ENCODE data around the gene TIE1. TPM values are rescaled to one million over a fixed set of nuclear protein-coding genes. Genes with fewer than 3 reads are reported as not detected.

TIE1 gene
- total RNA-seq, 6 experiments from 2014 or later = 0.33 to 1.2 (median 0.54) TPM; not detected in 1

DNA sequence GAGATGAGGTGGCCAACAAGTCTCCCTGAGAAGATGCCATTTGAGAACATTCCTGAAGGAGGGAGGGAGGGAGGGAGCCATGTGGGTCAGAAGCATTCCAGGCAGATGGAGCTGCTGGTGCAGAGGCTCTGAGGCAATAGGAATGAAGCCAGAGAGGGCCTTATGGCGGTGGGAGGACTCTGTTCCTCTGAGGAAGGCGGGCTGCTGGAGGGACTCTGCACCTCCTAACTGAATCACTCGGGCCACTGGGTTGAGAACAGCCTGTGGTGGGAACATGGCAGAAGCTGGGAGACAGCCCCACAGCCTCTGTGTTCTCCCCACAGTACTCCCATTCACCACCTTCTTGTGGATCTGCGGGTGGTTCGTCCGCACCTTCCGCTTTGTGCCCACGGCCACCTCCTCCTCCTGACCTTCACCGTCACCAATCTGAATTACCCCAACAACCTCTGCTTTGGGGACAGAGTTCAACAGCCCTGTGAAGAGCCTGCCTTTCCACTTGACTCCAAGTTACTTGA, 33.4 kb upstream of the TIE1 start:
- DNase-seq = peak; percentile 63
- Mint-ChIP-seq H3K9me3 (peaks cover 15% of the 10 kb centered on the region), H3K36me3 (ENCODE audit: low read depth) (peaks cover 12% of the 10 kb centered on the region; the same call in 1 of the 2 replicates), H3K4me1 (ENCODE audit: low read depth) (peaks cover 11% of the 10 kb centered on the region), H3K27ac (no peak overlapping the region), H3K4me3 (no peak overlapping the region), H3K27me3 (ENCODE audit: insufficient read depth) (peaks cover 13% of the 10 kb centered on the region)
- TF ChIP-seq, protein P1, sequence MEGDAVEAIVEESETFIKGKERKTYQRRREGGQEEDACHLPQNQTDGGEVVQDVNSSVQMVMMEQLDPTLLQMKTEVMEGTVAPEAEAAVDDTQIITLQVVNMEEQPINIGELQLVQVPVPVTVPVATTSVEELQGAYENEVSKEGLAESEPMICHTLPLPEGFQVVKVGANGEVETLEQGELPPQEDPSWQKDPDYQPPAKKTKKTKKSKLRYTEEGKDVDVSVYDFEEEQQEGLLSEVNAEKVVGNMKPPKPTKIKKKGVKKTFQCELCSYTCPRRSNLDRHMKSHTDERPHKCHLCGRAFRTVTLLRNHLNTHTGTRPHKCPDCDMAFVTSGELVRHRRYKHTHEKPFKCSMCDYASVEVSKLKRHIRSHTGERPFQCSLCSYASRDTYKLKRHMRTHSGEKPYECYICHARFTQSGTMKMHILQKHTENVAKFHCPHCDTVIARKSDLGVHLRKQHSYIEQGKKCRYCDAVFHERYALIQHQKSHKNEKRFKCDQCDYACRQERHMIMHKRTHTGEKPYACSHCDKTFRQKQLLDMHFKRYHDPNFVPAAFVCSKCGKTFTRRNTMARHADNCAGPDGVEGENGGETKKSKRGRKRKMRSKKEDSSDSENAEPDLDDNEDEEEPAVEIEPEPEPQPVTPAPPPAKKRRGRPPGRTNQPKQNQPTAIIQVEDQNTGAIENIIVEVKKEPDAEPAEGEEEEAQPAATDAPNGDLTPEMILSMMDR (IDR thresholded peaks at IDR 0.05) = no peak

DNA sequence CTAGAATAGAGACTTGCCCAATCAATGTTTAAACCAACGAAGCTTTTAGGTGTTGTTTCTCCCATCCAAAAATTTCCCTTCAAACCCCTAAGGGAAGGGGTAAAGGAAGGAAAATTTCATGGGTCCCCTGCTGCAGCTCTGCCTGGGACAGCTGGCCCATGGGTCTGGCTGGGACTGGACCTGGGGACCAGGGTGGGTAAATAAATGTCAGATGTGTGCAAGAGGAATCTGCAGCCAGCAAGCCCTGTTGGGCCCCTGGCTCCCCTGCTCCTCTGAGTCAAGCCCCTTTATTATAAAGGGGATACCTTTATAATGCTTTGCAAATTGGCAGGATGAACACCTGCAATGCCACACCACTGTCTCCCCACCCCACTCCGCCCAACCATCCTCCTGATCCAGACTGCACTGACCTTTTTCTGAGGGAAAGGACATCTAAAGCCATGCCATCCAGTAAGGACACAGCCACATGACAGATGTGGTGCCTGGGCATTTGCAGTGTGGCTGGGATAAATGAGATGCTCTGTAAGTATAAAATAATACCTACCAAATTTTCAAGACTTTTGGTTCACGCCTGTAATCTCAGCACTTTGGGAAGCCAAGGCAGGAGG, 32.9 kb upstream of the TIE1 start:
- peaks cover 10% of the 10 kb centered on the region for H3K9me3 Mint-ChIP-seq
- peaks cover 6% of the 10 kb centered on the region; the same call in 1 of the 2 replicates for H3K36me3 Mint-ChIP-seq (ENCODE audit: low read depth)
- DNase-seq = no peak
- peaks cover 11% of the 10 kb centered on the region for H3K4me1 Mint-ChIP-seq (ENCODE audit: low read depth)
- peaks cover 11% of the 10 kb centered on the region for H3K27me3 Mint-ChIP-seq (ENCODE audit: insufficient read depth)
- H3K27ac Mint-ChIP-seq = no peak overlapping the region
- no peak overlapping the region for H3K4me3 Mint-ChIP-seq
- TF ChIP-seq, protein P1 (IDR thresholded peaks at IDR 0.05) = no peak

DNA sequence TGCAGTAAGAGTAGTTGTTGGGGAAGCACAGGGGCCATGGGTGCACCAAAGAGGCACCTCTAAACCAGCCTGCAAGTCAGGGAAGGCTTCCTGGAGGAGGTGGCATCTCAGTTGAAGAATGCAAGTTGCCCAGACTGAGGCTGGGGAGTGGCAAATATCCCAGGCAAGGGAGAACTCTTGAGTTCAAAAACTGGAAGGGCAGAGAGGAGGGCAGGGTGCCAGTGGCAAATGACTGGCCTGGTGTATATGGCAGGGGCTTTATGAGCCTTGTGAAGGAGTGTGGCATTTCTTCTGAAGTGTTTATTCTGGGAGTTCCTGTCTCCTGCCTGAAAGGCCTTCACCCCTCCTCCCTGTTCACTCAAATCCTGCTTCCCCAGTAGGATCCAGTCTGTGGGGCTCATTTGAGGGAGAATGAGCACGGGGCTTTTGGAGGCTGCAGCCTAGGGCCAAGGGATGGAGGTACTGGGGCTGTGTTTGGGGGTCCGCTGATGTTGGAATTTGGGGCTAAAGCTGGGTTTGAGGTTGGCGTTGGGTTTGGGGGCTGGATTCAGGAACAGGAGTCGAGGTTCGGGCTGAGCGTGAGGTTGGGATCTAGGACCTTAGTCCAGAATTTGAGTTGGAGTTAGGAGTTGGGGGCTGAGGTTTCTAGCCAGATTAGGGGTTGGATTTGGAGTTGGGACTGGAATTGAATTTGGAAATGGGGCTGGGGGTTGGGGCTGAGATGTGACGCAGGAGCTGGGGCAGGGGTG, 31.0 kb upstream of the TIE1 start, which contains the start of gene TMEM125:
TMEM125 (plus strand) TSS at position 357 of the 749 bp plus-strand sequence. CDS start 2,740 bp downstream, outside the sequence.
- Mint-ChIP-seq H3K4me3 (no peak within 1 kb of the TSS), H3K4me1 (ENCODE audit: low read depth) (peaks cover 18% of the 10 kb centered on the region), H3K27me3 (ENCODE audit: insufficient read depth) (peaks cover 8% of the 10 kb centered on the region), H3K36me3 (ENCODE audit: low read depth) (no peaks in the 10 kb centered on the region), H3K9me3 (no peaks in the 10 kb centered on the region; the same call in 1 of the 2 replicates), H3K27ac (no peak within 1 kb of the TSS)
- DNase-seq = no peak
- TF ChIP-seq, protein P1 (IDR thresholded peaks at IDR 0.05) = no peak

DNA sequence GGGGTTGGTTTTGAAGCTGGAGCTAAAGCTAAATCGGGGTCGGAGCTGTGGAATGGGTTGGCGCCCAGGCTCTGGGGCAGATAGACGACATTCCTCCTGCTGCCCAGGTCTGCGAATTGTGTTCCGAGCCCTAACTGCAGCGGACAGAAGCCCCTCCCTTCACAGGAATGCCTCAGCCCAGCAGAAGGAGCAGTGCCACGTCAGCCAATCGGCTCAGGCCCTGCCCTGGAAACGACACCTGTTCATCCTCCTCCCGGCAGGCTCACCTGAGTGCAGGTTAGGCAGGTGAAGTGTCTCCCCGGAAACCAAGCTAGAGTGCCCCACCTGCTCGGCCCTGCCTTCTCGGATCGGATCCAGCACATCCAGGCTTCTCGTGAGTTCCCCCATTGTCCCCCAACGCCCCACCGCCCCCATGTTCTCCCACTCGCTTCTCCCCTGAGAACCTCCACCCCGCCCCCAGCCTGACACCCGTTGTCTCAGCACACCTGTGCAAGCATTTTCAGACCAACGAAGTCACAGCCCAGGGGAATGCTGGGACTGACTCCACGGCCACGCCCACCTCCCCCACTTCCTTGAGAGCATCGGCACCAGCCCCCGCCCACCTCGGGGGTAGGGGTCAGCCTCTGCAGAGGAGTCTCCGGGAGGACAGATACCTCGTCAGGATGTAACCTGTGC, 30.2 kb upstream of the TIE1 start:
- Mint-ChIP-seq H3K36me3 (ENCODE audit: low read depth) (no peaks in the 10 kb centered on the region), H3K4me1 (ENCODE audit: low read depth) (peaks cover 21% of the 10 kb centered on the region), H3K27me3 (ENCODE audit: insufficient read depth) (peaks cover 8% of the 10 kb centered on the region), H3K27ac (no peak overlapping the region), H3K9me3 (no peaks in the 10 kb centered on the region; the same call in 1 of the 2 replicates), H3K4me3 (no peak overlapping the region)
- TF ChIP-seq, protein P1 (IDR thresholded peaks at IDR 0.05) = no peak
- DNase-seq = no peak

Data from HFFc6 (cell line).